ENCODE results near the gene ZNHIT6.

DNA sequence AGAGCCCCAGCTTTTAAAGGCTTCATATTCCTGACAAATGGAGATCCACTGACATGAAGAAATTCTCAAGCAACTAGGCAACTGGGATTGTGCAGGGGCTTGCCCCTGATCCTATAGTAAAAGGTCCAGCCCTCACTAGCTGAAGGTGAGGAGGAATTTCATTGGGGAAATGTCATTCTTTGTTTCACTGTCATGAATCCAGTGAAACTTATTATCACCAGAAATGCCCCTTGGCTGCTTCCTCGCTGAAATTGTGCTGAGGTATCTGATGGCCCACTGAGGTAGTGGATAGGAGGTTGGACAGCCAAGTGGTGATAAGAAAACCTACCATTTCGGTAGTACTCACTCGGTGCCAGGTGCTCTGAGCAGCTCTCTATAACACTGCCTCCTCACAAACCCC, 91.5 kb downstream of the ZNHIT6 start:
- TF ChIP-seq, protein P1, sequence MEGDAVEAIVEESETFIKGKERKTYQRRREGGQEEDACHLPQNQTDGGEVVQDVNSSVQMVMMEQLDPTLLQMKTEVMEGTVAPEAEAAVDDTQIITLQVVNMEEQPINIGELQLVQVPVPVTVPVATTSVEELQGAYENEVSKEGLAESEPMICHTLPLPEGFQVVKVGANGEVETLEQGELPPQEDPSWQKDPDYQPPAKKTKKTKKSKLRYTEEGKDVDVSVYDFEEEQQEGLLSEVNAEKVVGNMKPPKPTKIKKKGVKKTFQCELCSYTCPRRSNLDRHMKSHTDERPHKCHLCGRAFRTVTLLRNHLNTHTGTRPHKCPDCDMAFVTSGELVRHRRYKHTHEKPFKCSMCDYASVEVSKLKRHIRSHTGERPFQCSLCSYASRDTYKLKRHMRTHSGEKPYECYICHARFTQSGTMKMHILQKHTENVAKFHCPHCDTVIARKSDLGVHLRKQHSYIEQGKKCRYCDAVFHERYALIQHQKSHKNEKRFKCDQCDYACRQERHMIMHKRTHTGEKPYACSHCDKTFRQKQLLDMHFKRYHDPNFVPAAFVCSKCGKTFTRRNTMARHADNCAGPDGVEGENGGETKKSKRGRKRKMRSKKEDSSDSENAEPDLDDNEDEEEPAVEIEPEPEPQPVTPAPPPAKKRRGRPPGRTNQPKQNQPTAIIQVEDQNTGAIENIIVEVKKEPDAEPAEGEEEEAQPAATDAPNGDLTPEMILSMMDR (conservative IDR thresholded peaks at IDR 0.05; ENCODE audit: low read length), result no peak
- TF ChIP-seq EZH2phosphoT487 (IDR thresholded peaks at IDR 0.05; ENCODE audit: borderline replicate concordance, low read depth, low read length), result no peak

Data from OCI-LY7 (cell line).